ENCODE results near the gene PALM. TPM values are rescaled to one million over a fixed set of nuclear protein-coding genes. Genes with fewer than 3 reads are reported as not detected.

PALM gene
- total and polyA plus RNA-seq, 10 of the 15 experiments (the other 5 are each of a cell fraction or from before 2014, with no cell fraction given) = 0.09 to 0.95 (median 0.23) TPM; not detected in 2

DNA sequence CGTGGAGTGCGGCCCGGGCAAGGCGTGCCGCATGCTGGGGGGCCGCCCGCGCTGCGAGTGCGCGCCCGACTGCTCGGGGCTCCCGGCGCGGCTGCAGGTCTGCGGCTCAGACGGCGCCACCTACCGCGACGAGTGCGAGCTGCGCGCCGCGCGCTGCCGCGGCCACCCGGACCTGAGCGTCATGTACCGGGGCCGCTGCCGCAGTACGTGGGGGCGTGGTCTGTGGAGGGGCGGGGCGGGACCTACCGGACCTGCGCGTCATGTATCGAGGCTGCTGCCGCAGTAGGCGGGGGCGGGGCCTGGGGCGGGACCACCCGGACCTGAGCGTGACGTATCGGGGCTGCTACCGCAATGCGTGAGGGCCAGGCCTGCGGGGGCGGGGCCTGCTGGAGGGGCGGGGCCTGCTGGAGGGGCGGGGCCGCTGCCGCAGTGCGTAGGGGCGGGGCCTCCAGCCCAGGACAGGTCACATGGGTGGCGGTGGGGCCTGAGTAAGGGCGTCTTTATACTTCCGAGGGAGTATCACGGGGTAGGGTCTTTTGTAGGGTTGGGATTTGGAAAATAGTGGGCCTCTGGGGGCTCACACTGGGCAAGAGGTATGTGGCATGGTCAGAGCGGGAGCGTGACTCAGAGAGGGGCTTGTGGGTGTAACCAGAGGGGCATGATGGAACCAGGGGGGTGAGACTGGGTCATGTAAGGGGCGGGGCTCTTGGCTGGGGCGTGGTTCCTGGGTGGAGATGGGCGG lies 28.3 kb upstream of the PALM start (continued):
- TF ChIP-seq, protein P1, sequence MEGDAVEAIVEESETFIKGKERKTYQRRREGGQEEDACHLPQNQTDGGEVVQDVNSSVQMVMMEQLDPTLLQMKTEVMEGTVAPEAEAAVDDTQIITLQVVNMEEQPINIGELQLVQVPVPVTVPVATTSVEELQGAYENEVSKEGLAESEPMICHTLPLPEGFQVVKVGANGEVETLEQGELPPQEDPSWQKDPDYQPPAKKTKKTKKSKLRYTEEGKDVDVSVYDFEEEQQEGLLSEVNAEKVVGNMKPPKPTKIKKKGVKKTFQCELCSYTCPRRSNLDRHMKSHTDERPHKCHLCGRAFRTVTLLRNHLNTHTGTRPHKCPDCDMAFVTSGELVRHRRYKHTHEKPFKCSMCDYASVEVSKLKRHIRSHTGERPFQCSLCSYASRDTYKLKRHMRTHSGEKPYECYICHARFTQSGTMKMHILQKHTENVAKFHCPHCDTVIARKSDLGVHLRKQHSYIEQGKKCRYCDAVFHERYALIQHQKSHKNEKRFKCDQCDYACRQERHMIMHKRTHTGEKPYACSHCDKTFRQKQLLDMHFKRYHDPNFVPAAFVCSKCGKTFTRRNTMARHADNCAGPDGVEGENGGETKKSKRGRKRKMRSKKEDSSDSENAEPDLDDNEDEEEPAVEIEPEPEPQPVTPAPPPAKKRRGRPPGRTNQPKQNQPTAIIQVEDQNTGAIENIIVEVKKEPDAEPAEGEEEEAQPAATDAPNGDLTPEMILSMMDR (IDR thresholded peaks at IDR 0.05 in 2 of 3, conservative IDR thresholded peaks at IDR 0.05 in 1 of 3; ENCODE audit: control insufficient read depth in 2 of 3, extremely low read depth in 1 of 3, insufficient read depth in 1 of 3, low read depth in 3 of 3, low read length in 3 of 3) = peak; percentile 45 to 70 (median 46); a peak in 5 of 6 replicates
- 0 out of 2 replicates have a peak, but pooled peaks have one; percentile 10 for TF ChIP-seq CHD2 (IDR thresholded peaks at IDR 0.05; ENCODE audit: borderline replicate concordance, low read depth, low read length)
- no peak for TF ChIP-seq RCOR1 (conservative IDR thresholded peaks at IDR 0.05; ENCODE audit: low read depth, low read length)
- TF ChIP-seq ESRRA (IDR thresholded peaks at IDR 0.05; ENCODE audit: low read length) = no peak
- no peak for TF ChIP-seq ASH2L (IDR thresholded peaks at IDR 0.05; ENCODE audit: borderline replicate concordance, low read depth)
- TF ChIP-seq CREM (IDR thresholded peaks at IDR 0.05; ENCODE audit: low read depth) = peak; percentile 38
- TF ChIP-seq IKZF2 (IDR thresholded peaks at IDR 0.05) = no peak; a peak in 1 of 4 replicates
- 0 out of 2 replicates have a peak, but pooled peaks have one; percentile 25 for TF ChIP-seq TBL1XR1 (IDR thresholded peaks at IDR 0.05; ENCODE audit: low read depth, low read length)
- no peak for TF ChIP-seq PML (IDR thresholded peaks at IDR 0.05; ENCODE audit: low read length)
- no peak; the same call in none of the 2 replicates for TF ChIP-seq SMARCA5 (IDR thresholded peaks at IDR 0.05)
- TF ChIP-seq, protein P2, sequence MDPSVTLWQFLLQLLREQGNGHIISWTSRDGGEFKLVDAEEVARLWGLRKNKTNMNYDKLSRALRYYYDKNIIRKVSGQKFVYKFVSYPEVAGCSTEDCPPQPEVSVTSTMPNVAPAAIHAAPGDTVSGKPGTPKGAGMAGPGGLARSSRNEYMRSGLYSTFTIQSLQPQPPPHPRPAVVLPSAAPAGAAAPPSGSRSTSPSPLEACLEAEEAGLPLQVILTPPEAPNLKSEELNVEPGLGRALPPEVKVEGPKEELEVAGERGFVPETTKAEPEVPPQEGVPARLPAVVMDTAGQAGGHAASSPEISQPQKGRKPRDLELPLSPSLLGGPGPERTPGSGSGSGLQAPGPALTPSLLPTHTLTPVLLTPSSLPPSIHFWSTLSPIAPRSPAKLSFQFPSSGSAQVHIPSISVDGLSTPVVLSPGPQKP (IDR thresholded peaks at IDR 0.05; ENCODE audit: low read depth, low read length) = no peak
